Gastroesophageal sphincter (tissue), 3 donors: Measurements from ENCODE around the gene TAF4.

ENCODE experiments used
- EP300 ChIP-seq: sonication (generic); formaldehyde crosslinking; IDR thresholded peaks from one replicate; pipeline ENCODE4 v1.6.1; 2017; ENCODE audit warnings: antibody characterized with exemption, mild to moderate bottlenecking
- TF ChIP-seq, protein P1 (sequence below), 4 experiments: fragments of 200-600 bp in 2 of 4; fragments of 450-650 bp in 2 of 4; sonication (generic) in 1 of 4; IDR thresholded peaks; one replicate each; pipeline ENCODE4 v1.5.1; 2017 to 2019; ENCODE audit warnings: antibody characterized with exemption in 4 of 4, mild to moderate bottlenecking in 2 of 4, moderate library complexity in 2 of 4

DNA sequence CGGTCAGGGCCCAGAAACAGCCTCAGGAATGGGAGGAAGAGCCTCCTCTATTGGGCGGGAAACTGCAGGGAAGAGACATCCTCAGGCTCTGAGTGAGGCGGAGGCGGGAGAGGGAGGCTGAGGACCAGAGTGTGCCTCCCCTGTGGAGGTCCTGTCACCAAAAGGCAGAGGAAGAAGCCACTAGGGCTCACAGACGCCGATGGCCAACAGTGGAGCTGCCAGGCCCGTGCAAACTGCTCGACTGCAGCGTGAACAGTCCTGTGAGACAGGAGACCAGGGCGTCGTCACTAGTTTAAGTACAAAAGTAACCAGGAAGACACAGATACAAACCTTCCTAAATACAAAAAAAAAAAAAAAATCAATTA lies 82.7 kb downstream of the TAF4 start:
- TF ChIP-seq, protein P1, sequence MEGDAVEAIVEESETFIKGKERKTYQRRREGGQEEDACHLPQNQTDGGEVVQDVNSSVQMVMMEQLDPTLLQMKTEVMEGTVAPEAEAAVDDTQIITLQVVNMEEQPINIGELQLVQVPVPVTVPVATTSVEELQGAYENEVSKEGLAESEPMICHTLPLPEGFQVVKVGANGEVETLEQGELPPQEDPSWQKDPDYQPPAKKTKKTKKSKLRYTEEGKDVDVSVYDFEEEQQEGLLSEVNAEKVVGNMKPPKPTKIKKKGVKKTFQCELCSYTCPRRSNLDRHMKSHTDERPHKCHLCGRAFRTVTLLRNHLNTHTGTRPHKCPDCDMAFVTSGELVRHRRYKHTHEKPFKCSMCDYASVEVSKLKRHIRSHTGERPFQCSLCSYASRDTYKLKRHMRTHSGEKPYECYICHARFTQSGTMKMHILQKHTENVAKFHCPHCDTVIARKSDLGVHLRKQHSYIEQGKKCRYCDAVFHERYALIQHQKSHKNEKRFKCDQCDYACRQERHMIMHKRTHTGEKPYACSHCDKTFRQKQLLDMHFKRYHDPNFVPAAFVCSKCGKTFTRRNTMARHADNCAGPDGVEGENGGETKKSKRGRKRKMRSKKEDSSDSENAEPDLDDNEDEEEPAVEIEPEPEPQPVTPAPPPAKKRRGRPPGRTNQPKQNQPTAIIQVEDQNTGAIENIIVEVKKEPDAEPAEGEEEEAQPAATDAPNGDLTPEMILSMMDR (IDR thresholded peaks at IDR 0.05): no peak
- no peak for TF ChIP-seq EP300
